IMR-90 (cell line): ENCODE results near the gene PARVG. TPM values are rescaled to one million over a fixed set of nuclear protein-coding genes. Genes with fewer than 3 reads are reported as not detected.

Source experiments
- ATAC-seq: fragments of 200-7000 bp; cut with Tn5 transposase; 2 replicates; pipeline ENCODE4 v1.9.1; 2020; ENCODE audit warnings: low read depth, mild to moderate bottlenecking, moderate library complexity
- BruUV-seq: library from RNA; stranded (reverse); fragments of 400-500 nt; replicated peaks from 2 replicates; lab custom pipeline; 2021; lab: Mats Ljungman, UMichigan
- CTCF ChIA-PET: fragments of 300-600 bp; formaldehyde crosslinking; extraction: SDS; loops from one replicate; lab custom pipeline; 2021; ENCODE audit warnings: antibody characterized with exemption; lab: Yijun Ruan, JAX
- POLR2A ChIA-PET: fragments of 300-600 bp; sonication (Branson Sonifier 250); formaldehyde crosslinking; loops from one replicate; lab custom pipeline; 2022; ENCODE audit warnings: antibody characterized with exemption; ENCODE audit not compliant: unreplicated experiment; lab: Charles Lee
- DNase-seq: peaks from one replicate; pipeline ENCODE4 v3.0.0; 2013
- H2AFZ ChIP-seq: replicated peaks from 2 replicates; pipeline ENCODE3; 2013; ENCODE audit warnings: low read length, mild to moderate bottlenecking; ENCODE audit not compliant: poor library complexity
- H2AK5ac ChIP-seq: 2 replicates; pipeline ENCODE4 v1.6.1; 2013; ENCODE audit warnings: low read depth, low read length, inconsistent platforms
- H2AK9ac ChIP-seq: replicated peaks from 2 replicates; pipeline ENCODE3; 2013; ENCODE audit warnings: mild to moderate bottlenecking, low read depth, low read length, moderate library complexity; ENCODE audit not compliant: poor library complexity
- H2BK120ac ChIP-seq: 2 replicates; pipeline ENCODE4 v1.6.1; 2013; ENCODE audit warnings: low read depth, low read length, inconsistent platforms
- H2BK15ac ChIP-seq: 3 replicates; pipeline ENCODE4 v1.6.1; 2013; ENCODE audit warnings: low read depth, low read length, inconsistent platforms
- H2BK20ac ChIP-seq: 2 replicates; pipeline ENCODE4 v1.6.1; 2013; ENCODE audit warnings: low read depth, mild to moderate bottlenecking, inconsistent platforms, low read length, moderate library complexity
- H2BK5ac ChIP-seq: 2 replicates; pipeline ENCODE4 v1.6.1; 2013; ENCODE audit warnings: mild to moderate bottlenecking, low read depth, low read length, inconsistent platforms; ENCODE audit not compliant: poor library complexity, severe bottlenecking
- H3K14ac ChIP-seq: replicated peaks from 2 replicates; pipeline ENCODE4 v1.6.1; 2013; ENCODE audit warnings: low read depth, low read length, inconsistent platforms
- H3K18ac ChIP-seq: 2 replicates; pipeline ENCODE4 v1.6.1; 2013; ENCODE audit warnings: low read depth, low read length, control low read depth
- H3K23ac ChIP-seq: 2 replicates; pipeline ENCODE4 v1.6.1; 2013; ENCODE audit warnings: low read depth, low read length, inconsistent platforms
- H3K27ac ChIP-seq: 2 replicates; pipeline ENCODE4 v1.5.1; 2013; ENCODE audit warnings: mild to moderate bottlenecking, control low read depth, low read length; ENCODE audit not compliant: insufficient read depth
- H3K27me3 ChIP-seq: 2 replicates; pipeline ENCODE4 v1.6.1; 2013; ENCODE audit warnings: low read length; ENCODE audit not compliant: control insufficient read depth, insufficient read depth
- H3K36me3 ChIP-seq: 2 replicates; pipeline ENCODE4 v1.6.1; 2013; ENCODE audit warnings: low read length, mixed read lengths; ENCODE audit not compliant: control insufficient read depth, insufficient read depth
- H3K4ac ChIP-seq: 2 replicates; pipeline ENCODE4 v1.6.1; 2013; ENCODE audit warnings: low read depth, low read length, inconsistent platforms
- H3K4me1 ChIP-seq: 2 replicates; pipeline ENCODE4 v1.6.1; 2013; ENCODE audit warnings: low read length, mixed read lengths; ENCODE audit not compliant: control insufficient read depth, insufficient read depth
- H3K4me2 ChIP-seq: 2 replicates; pipeline ENCODE4 v1.6.1; 2013; ENCODE audit warnings: low read depth, mild to moderate bottlenecking, control low read depth, low read length, moderate library complexity
- H3K4me3 ChIP-seq: 2 replicates; pipeline ENCODE4 v1.5.1; 2013; ENCODE audit warnings: low read depth, mild to moderate bottlenecking, control low read depth, low read length, moderate library complexity; ENCODE audit not compliant: insufficient read depth
- H3K56ac ChIP-seq: 2 replicates; pipeline ENCODE4 v1.6.1; 2013; ENCODE audit warnings: low read length, inconsistent platforms; ENCODE audit not compliant: insufficient read depth; ENCODE audit errors: extremely low read depth
- H3K79me1 ChIP-seq, 2 experiments: 2 replicates each; pipeline ENCODE4 v1.6.1; 2013; ENCODE audit warnings: low read length in 2 of 2, inconsistent platforms in 1 of 2, low read depth in 1 of 2
- H3K9ac ChIP-seq: 2 replicates; pipeline ENCODE4 v1.6.1; 2013; ENCODE audit warnings: low read depth, low read length, control low read depth
- H3K9me1 ChIP-seq: 2 replicates; pipeline ENCODE4 v1.6.1; 2013; ENCODE audit warnings: low read length, inconsistent platforms; ENCODE audit not compliant: insufficient read depth
- H3K9me3 ChIP-seq: 2 replicates; pipeline ENCODE4 v1.6.1; 2013; ENCODE audit warnings: low read length; ENCODE audit not compliant: control insufficient read depth, insufficient read depth
- H4K20me1 ChIP-seq: 2 replicates; pipeline ENCODE4 v1.6.1; 2013; ENCODE audit warnings: low read length, inconsistent platforms; ENCODE audit not compliant: insufficient read depth
- H4K5ac ChIP-seq: 2 replicates; pipeline ENCODE4 v1.6.1; 2013; ENCODE audit warnings: mild to moderate bottlenecking, low read depth, low read length, control low read depth
- H4K8ac ChIP-seq, 2 experiments: 2 replicates each; pipeline ENCODE4 v1.6.1; 2013; ENCODE audit warnings: low read depth in 2 of 2, low read length in 2 of 2, control low read depth in 1 of 2, inconsistent platforms in 1 of 2
- H4K91ac ChIP-seq: 2 replicates; pipeline ENCODE4 v1.6.1; 2013; ENCODE audit warnings: low read depth, low read length, inconsistent platforms; ENCODE audit not compliant: insufficient read depth
- BHLHE40 ChIP-seq: fragments of 150-350 bp; IDR thresholded peaks from 2 replicates; pipeline ENCODE4 v1.6.1; 2016; ENCODE audit warnings: mild to moderate bottlenecking, low read depth, low read length
- CEBPB ChIP-seq: IDR thresholded peaks from 2 replicates; pipeline ENCODE4 v1.6.1; 2012; ENCODE audit warnings: low read depth, low read length, improper control_type of control experiment
- CHD1 ChIP-seq: IDR thresholded peaks from 2 replicates; pipeline ENCODE4 v1.6.1; 2012; ENCODE audit warnings: low read depth, low read length, improper control_type of control experiment
- ELK1 ChIP-seq: fragments of 150-350 bp; IDR thresholded peaks from 2 replicates; pipeline ENCODE4 v1.6.1; 2016; ENCODE audit warnings: low read depth, mild to moderate bottlenecking, low read length, moderate library complexity, borderline replicate concordance
- FOS ChIP-seq: fragments of 150-350 bp; IDR thresholded peaks from 2 replicates; pipeline ENCODE4 v1.6.1; 2016; ENCODE audit warnings: low read depth, low read length
- MAFK ChIP-seq: IDR thresholded peaks from 2 replicates; pipeline ENCODE4 v1.6.1; 2012; ENCODE audit warnings: low read depth, low read length, improper control_type of control experiment
- MAZ ChIP-seq: IDR thresholded peaks from 2 replicates; pipeline ENCODE4 v1.6.1; 2012; ENCODE audit warnings: low read depth, mild to moderate bottlenecking, low read length, improper control_type of control experiment, moderate library complexity, borderline replicate concordance
- MXI1 ChIP-seq: IDR thresholded peaks from 2 replicates; pipeline ENCODE4 v1.6.1; 2012; ENCODE audit warnings: low read depth, mild to moderate bottlenecking, low read length, moderate library complexity, borderline replicate concordance
- NFE2L2 ChIP-seq: fragments of 150-350 bp; IDR thresholded peaks from 2 replicates; pipeline ENCODE4 v1.6.1; 2016; ENCODE audit warnings: low read depth, mild to moderate bottlenecking, low read length
- POLR2A ChIP-seq: IDR thresholded peaks from 2 replicates; pipeline ENCODE4 v1.6.1; 2012; ENCODE audit warnings: mild to moderate bottlenecking, low read depth, low read length
- RAD21 ChIP-seq: IDR thresholded peaks from 2 replicates; pipeline ENCODE4 v1.6.1; 2012; ENCODE audit warnings: low read length, improper control_type of control experiment
- RCOR1 ChIP-seq: IDR thresholded peaks from 2 replicates; pipeline ENCODE4 v1.6.1; 2012; ENCODE audit warnings: mild to moderate bottlenecking, low read length, improper control_type of control experiment; ENCODE audit not compliant: insufficient replicate concordance
- RFX5 ChIP-seq: IDR thresholded peaks from 2 replicates; pipeline ENCODE4 v1.8.0; 2012; ENCODE audit warnings: low read depth, mild to moderate bottlenecking, low read length, moderate library complexity
- SMC3 ChIP-seq: fragments of 150-350 bp; IDR thresholded peaks from 2 replicates; pipeline ENCODE4 v1.6.1; 2016; ENCODE audit warnings: low read depth, mild to moderate bottlenecking, antibody characterized with exemption, low read length, moderate library complexity
- USF2 ChIP-seq: fragments of 150-350 bp; IDR thresholded peaks from 2 replicates; pipeline ENCODE4 v1.6.1; 2017; ENCODE audit warnings: mild to moderate bottlenecking, antibody characterized with exemption, low read length, low read depth
- WGBS, 2 experiments: methylation state at CpG; one replicate each; pipeline versions ENCODE4 v1.1.5 to v1.1.7; 2013; ENCODE audit warnings: missing lambda C conversion rate in 2 of 2; ENCODE audit not compliant: insufficient read length in 1 of 2; ENCODE audit errors: extremely low coverage in 2 of 2; 5-methylcytosine and 5-hydroxymethylcytosine counted together
- dilution Hi-C: fragments of 300-500 bp; cut with HindIII; formaldehyde crosslinking; loops from one replicate; pipeline ENCODE4 v1.14.3; 2018; ENCODE audit warnings: low sequenced_read_pairs; ENCODE audit not compliant: unreplicated experiment
- in situ Hi-C: fragments of 300-500 bp; cut with MboI; formaldehyde crosslinking; loops from 3 replicates; pipeline ENCODE4 v1.14.3; 2019; ENCODE audit warnings: low sequenced_read_pairs, inconsistent platforms, mixed read lengths
- intact Hi-C: fragments of 100-400 bp; cut with micrococcal nuclease; formaldehyde crosslinking; loops from 2 replicates; pipeline ENCODE4 v1.10.0; 2022
- polyA plus RNA-seq, 3 experiments: library from polyadenylated mRNA; depleted of rRNA; stranded (reverse); fragments of >200 nt; gene quantifications; 2 replicates each; pipeline ENCODE4 v1.2.3, GENCODE V29; 2012; ENCODE audit warnings: low replicate concordance in 1 of 3
- total RNA-seq: library from RNA; depleted of rRNA; stranded (reverse); fragments of >200 nt; gene quantifications from 2 replicates; pipeline ENCODE4 v1.2.3, GENCODE V29; 2012
- TF ChIP-seq, protein P1 (sequence below): conservative IDR thresholded peaks from 2 replicates; pipeline ENCODE4 v1.5.1; 2012; ENCODE audit warnings: mild to moderate bottlenecking, low read depth, low read length, improper control_type of control experiment

Gene PARVG
- total and polyA plus RNA-seq, 2 of the 4 experiments (the other 2 are of a cell fraction), result not detected

DNA sequence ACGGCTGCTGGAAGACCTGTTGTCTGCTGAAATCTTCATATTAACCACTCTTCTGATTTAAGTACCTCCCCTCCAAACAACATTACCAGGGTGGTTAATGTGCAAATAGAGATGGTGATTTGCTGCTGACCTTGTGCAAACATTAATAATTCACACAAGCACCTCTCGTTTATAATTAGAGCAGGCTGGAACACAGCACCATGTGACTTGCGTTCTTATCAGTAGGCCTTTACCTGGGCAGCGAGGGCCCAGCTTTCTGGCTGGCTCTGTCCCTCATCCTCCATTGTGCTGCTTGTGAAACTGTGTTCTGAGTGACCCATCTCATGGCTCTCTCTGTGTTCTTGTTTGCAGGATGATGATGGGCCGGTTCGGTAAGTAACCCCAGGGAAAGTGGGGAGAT, 41.0 kb upstream of the PARVG start:
- WGBS, 2 experiments, result no CpG with 5 or more reads among the region's 6 CpGs
- Histone ChIP-seq H2BK20ac (no peak overlapping the region), H3K4me3 (no peak overlapping the region), H3K9ac (no peak overlapping the region), H3K9me1 (no peaks in the 10 kb centered on the region), H3K36me3 (peaks cover 21% of the 10 kb centered on the region), H3K4me1 (peaks cover 2% of the 10 kb centered on the region; the same call in 1 of the 2 replicates), H3K18ac (no peak overlapping the region), H3K27ac (no peak overlapping the region), H2AFZ (no peak overlapping the region), H3K4me2 (no peak overlapping the region), H2AK9ac (no peak overlapping the region), H2BK120ac (no peak overlapping the region), H4K91ac (no peak overlapping the region), H3K23ac (no peak overlapping the region), H3K4ac (no peak overlapping the region), H4K5ac (no peak overlapping the region), H4K8ac (no peak overlapping the region), H3K9me3 (peaks cover 18% of the 10 kb centered on the region), H3K14ac (no peak overlapping the region), H3K27me3 (no peaks in the 10 kb centered on the region), H3K56ac (no peak overlapping the region), H3K79me1 (no peaks in the 10 kb centered on the region; a peak in 1 of 4 replicates), H4K20me1 (no peaks in the 10 kb centered on the region), H2AK5ac (no peak overlapping the region), H2BK15ac (no peak overlapping the region), H2BK5ac (no peak overlapping the region)
- intact Hi-C loops (loop anchor here (10.0 kb wide), 1 partner anchor 185 kb away; no protein-coding TSS in a partner anchor), in situ Hi-C loops (no loop called here), dilution Hi-C loops (no loop called here)
- POLR2A ChIA-PET, result no interaction called here
- no TSS peak for BruUV-seq
- DNase-seq (no peak), ATAC-seq (no peak)
- no peak for TF ChIP-seq BHLHE40
- no peak for TF ChIP-seq RFX5
- TF ChIP-seq, protein P1, sequence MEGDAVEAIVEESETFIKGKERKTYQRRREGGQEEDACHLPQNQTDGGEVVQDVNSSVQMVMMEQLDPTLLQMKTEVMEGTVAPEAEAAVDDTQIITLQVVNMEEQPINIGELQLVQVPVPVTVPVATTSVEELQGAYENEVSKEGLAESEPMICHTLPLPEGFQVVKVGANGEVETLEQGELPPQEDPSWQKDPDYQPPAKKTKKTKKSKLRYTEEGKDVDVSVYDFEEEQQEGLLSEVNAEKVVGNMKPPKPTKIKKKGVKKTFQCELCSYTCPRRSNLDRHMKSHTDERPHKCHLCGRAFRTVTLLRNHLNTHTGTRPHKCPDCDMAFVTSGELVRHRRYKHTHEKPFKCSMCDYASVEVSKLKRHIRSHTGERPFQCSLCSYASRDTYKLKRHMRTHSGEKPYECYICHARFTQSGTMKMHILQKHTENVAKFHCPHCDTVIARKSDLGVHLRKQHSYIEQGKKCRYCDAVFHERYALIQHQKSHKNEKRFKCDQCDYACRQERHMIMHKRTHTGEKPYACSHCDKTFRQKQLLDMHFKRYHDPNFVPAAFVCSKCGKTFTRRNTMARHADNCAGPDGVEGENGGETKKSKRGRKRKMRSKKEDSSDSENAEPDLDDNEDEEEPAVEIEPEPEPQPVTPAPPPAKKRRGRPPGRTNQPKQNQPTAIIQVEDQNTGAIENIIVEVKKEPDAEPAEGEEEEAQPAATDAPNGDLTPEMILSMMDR, result no peak
- no peak for TF ChIP-seq MAZ
- TF ChIP-seq MAFK, result no peak
- no peak for TF ChIP-seq SMC3
- no peak for TF ChIP-seq MXI1
- TF ChIP-seq RCOR1, result no peak
- no peak for TF ChIP-seq CEBPB
- TF ChIP-seq POLR2A, result no peak
- no peak for TF ChIP-seq ELK1
- no peak for TF ChIP-seq FOS
- no peak for TF ChIP-seq RAD21
- no peak for TF ChIP-seq USF2
- no peak for TF ChIP-seq NFE2L2
- TF ChIP-seq CHD1, result no peak
- CTCF ChIA-PET, result no interaction called here
